Stimulated activated CD8-positive, alpha-beta memory T cell treated with anti-CD3 and anti-CD28 coated beads, Interleukin-15, amount 100 ng/mL, for 48 hours (primary cell): Measurements from ENCODE around the gene HEXD.

Experiments
- DNase-seq, 2 donors: peaks; one replicate each; pipeline ENCODE4 v3.0.0-alpha.2; 2020; ENCODE audit warnings: low read depth in 2 of 2

HEXD gene

DNA sequence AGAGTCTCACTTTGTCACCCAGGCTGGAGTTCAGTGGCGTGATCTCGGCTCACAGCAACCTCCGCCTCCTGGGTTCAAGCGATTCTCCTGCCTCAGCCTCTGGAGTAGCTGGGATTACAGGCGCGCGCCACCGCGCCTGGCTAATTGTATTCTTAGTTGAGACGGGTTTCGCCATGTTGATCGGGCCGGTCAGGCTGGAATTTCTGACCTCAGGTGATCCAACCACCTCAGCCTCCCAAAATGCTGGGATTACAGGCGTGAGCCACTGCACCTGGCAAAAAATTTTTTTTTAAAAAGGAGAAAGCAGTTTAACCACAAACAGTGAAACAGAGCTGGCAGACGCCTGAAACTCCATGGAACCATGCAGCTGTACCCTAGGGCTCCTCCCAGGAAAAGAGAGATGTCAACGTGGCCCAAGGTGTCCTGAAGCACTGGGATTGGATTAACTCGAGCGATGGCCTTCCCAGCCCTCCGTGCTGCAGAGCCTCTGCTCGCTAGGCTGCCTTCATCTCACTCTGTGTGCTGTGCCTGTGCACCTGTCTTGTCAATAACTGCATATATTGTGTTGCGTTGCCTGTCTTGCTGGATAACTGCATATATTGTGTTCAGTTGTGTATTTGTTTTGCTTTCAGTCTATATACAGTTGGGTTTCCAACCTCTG, 71.8 kb downstream of the HEXD start:
- DNase-seq = no peak

DNA sequence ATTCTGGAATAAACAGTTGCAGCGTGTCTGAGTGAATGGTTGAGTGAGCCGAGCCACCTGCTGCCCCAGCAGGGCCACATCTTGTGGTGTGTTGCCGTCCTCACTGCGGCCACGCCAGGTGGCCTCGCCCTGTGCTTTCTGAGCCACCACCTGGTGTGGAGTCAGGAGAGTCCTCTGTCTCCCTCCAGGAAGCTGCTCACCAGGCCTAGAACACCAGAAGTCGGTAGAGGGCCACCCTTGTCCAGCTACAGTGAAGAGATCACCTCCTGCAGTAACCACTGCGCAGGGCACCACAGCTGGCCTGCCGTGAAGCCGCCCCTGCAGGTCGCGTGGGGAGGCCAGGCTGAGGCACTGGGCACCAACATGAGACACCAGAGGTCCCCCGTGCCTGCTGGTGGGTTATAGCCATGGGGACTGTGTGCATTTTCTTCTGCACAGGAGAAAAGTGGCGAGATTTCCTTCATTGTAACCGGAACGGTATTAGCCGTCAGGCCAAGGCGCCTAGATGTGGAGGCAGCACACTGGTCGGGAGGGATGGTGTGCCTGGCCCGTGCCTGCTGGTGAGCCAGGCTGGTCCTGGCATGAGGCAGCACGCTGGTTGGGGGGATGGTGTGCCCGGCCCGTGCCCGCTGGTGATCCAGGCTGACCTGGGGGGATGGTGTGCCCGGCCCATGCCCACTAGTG, 72.5 kb downstream of the HEXD start:
- no peak for DNase-seq

DNA sequence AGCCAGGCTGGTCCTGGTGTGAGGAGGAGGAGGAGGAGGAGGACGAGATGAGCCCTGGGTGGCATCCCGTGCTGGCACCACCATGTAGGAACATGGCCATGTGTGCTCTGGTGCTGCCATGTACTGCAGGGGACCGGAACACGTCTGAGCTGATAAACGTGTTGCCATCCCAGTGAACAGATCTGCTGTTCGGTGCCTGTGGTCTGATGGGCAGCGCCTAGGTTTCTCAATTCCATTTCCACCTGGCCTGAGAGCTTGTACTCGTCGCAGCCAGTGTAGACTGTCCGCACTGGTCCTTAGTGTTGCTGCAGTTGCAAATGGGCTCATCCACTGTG, 73.0 kb downstream of the HEXD start:
- no peak for DNase-seq

- DNase-seq = no peak
These were observed 73.4 kb downstream of the HEXD start for GRCh38 chr17:82491533-82491932.
